Smooth muscle cell (in vitro differentiated cells): ENCODE measurements around the gene TTN. TPM values are rescaled to one million over a fixed set of nuclear protein-coding genes. Genes with fewer than 3 reads are reported as not detected.

Experiments
- DNase-seq: peaks from one replicate; lab custom pipeline; 2025; ENCODE audit not compliant: unreplicated experiment; lab: John Stamatoyannopoulos, UW
- H2AFZ ChIP-seq: fragments of 200-600 bp; sonication (generic); 2 replicates; pipeline ENCODE4 v1.6.0; 2016; ENCODE audit warnings: antibody characterized with exemption, low read depth, mild to moderate bottlenecking
- H3F3A ChIP-seq: fragments of 200-600 bp; sonication (generic); 2 replicates; pipeline ENCODE4 v1.6.0; 2017; ENCODE audit warnings: antibody characterized with exemption, low read depth
- H3K27ac ChIP-seq: fragments of 200-600 bp; sonication (generic); 2 replicates; pipeline ENCODE4 v1.5.1; 2016; ENCODE audit warnings: low read depth, mild to moderate bottlenecking
- H3K27me3 ChIP-seq: fragments of 200-600 bp; sonication (generic); 2 replicates; pipeline ENCODE4 v1.6.1; 2016; ENCODE audit warnings: low read depth, mild to moderate bottlenecking
- H3K36me3 ChIP-seq: fragments of 200-600 bp; sonication (generic); 2 replicates; pipeline ENCODE4 v1.5.1; 2016; ENCODE audit warnings: low read depth
- H3K4me1 ChIP-seq: fragments of 200-600 bp; sonication (generic); 2 replicates; pipeline ENCODE4 v1.5.1; 2016; ENCODE audit warnings: low read depth
- H3K4me2 ChIP-seq: fragments of 200-600 bp; sonication (generic); 2 replicates; pipeline ENCODE4 v1.6.0; 2016; ENCODE audit warnings: mild to moderate bottlenecking
- H3K4me3 ChIP-seq: fragments of 200-600 bp; sonication (generic); 2 replicates; pipeline ENCODE4 v1.5.1; 2016; ENCODE audit warnings: mild to moderate bottlenecking
- H3K79me2 ChIP-seq: fragments of 200-600 bp; sonication (generic); 2 replicates; pipeline ENCODE4 v1.6.0; 2016; ENCODE audit warnings: low read depth, mild to moderate bottlenecking
- H3K9ac ChIP-seq: fragments of 200-600 bp; sonication (generic); 2 replicates; pipeline ENCODE4 v1.6.0; 2016; ENCODE audit warnings: low read depth
- H3K9me3 ChIP-seq: fragments of 200-600 bp; sonication (generic); replicated peaks from 2 replicates; pipeline ENCODE4 v1.5.1; 2016; ENCODE audit warnings: low read depth
- H4K20me1 ChIP-seq: fragments of 200-600 bp; sonication (generic); 2 replicates; pipeline ENCODE4 v1.6.0; 2016; ENCODE audit warnings: low read depth
- CTCF ChIP-seq: fragments of 200-600 bp; sonication (generic); IDR thresholded peaks from 2 replicates; pipeline ENCODE4 v1.5.1; 2017; ENCODE audit warnings: borderline replicate concordance, mild to moderate bottlenecking, antibody characterized with exemption; ENCODE audit not compliant: insufficient read depth, poor library complexity, severe bottlenecking
- WGBS: methylation state at CpG from one replicate; pipeline ENCODE4 v1.1.7; 2016; ENCODE audit warnings: low lambda C conversion rate; 5-methylcytosine and 5-hydroxymethylcytosine counted together
- polyA plus RNA-seq: library from polyadenylated mRNA; unstranded; fragments of >200 nt; fragmentation: Nextera tagmentation; extraction: Ambion mirVana; gene quantifications from 2 replicates; pipeline ENCODE4 v1.2.1, GENCODE V29; 2016
- total RNA-seq: library from RNA; depleted of rRNA; stranded (reverse); fragments of >200 nt; gene quantifications from 2 replicates; pipeline ENCODE4 v1.2.3, GENCODE V29; 2014

Gene TTN
- total and polyA plus RNA-seq, 2 experiments from 2014 or later = 0.25 TPM; not detected in 1

- H3K79me2 ChIP-seq = no peaks in the 10 kb centered on the region
- H3K27ac ChIP-seq = no peak overlapping the region
- TF ChIP-seq CTCF = peak; percentile 35
- H3K9me3 ChIP-seq = no peaks in the 10 kb centered on the region
- 28% methylated on average over 3 of the region's 3 CpGs for WGBS
- no peak for DNase-seq
- H3K9ac ChIP-seq = no peak overlapping the region
- H4K20me1 ChIP-seq = no peaks in the 10 kb centered on the region
- no peak overlapping the region for H2AFZ ChIP-seq
- no peaks in the 10 kb centered on the region for H3K27me3 ChIP-seq
- no peaks in the 10 kb centered on the region for H3K36me3 ChIP-seq
- H3K4me2 ChIP-seq = no peak overlapping the region
- H3K4me1 ChIP-seq = no peaks in the 10 kb centered on the region
- no peaks in the 10 kb centered on the region for H3F3A ChIP-seq
- H3K4me3 ChIP-seq = no peak overlapping the region
Measured at GRCh38 chr2:178804791-178805190, 2.4 kb downstream of the TTN start.

- no peaks in the 10 kb centered on the region for H3K4me1 ChIP-seq
- WGBS = 88% methylated on average over 7 of the region's 7 CpGs
Measured at GRCh38 chr2:178800510-178800909, 6.7 kb downstream of the TTN start.

GRCh38 chr2:178799305-178799704 is 7.9 kb downstream of the TTN start:
- no peak for TF ChIP-seq CTCF
- Histone ChIP-seq H2AFZ (no peak overlapping the region), H3K4me3 (no peak overlapping the region), H3K36me3 (no peaks in the 10 kb centered on the region), H3K4me1 (no peaks in the 10 kb centered on the region), H3K9me3 (no peaks in the 10 kb centered on the region), H4K20me1 (no peaks in the 10 kb centered on the region), H3K4me2 (no peak overlapping the region), H3K9ac (no peak overlapping the region), H3K27me3 (no peaks in the 10 kb centered on the region), H3K79me2 (no peaks in the 10 kb centered on the region), H3F3A (no peaks in the 10 kb centered on the region), H3K27ac (no peak overlapping the region)
- WGBS = 92% methylated on average over 19 of the region's 19 CpGs
- DNase-seq = no peak

More at GRCh38 chr2:178800510-178800909, 6.7 kb downstream of the TTN start:
- Histone ChIP-seq H3K9me3 (no peaks in the 10 kb centered on the region), H3F3A (no peaks in the 10 kb centered on the region), H2AFZ (no peak overlapping the region), H3K4me2 (no peak overlapping the region), H3K27me3 (no peaks in the 10 kb centered on the region), H3K36me3 (no peaks in the 10 kb centered on the region), H4K20me1 (no peaks in the 10 kb centered on the region), H3K4me3 (no peak overlapping the region), H3K79me2 (no peaks in the 10 kb centered on the region), H3K9ac (no peak overlapping the region), H3K27ac (no peak overlapping the region)
- DNase-seq = no peak
- no peak for TF ChIP-seq CTCF

- H3K9ac ChIP-seq = no peak overlapping the region
- no peaks in the 10 kb centered on the region for H4K20me1 ChIP-seq
- H3F3A ChIP-seq = no peaks in the 10 kb centered on the region
- H3K4me3 ChIP-seq = no peak overlapping the region
- peak; percentile 77 for TF ChIP-seq CTCF
- H3K4me2 ChIP-seq = no peak overlapping the region
- no peak for DNase-seq
- H3K27ac ChIP-seq = no peak overlapping the region
- H3K79me2 ChIP-seq = no peaks in the 10 kb centered on the region
- H2AFZ ChIP-seq = no peak overlapping the region
- no peaks in the 10 kb centered on the region for H3K27me3 ChIP-seq
- WGBS = 96% methylated on average over 2 of the region's 2 CpGs
- no peaks in the 10 kb centered on the region for H3K36me3 ChIP-seq
- H3K4me1 ChIP-seq = no peaks in the 10 kb centered on the region
- H3K9me3 ChIP-seq = no peaks in the 10 kb centered on the region
Measured at GRCh38 chr2:178796079-178796677, 11.0 kb downstream of the TTN start.
